ENCODE results near the gene TIE1.

- no peak for TF ChIP-seq CTCF (IDR thresholded peaks at IDR 0.05)
- TF ChIP-seq POLR2A (IDR thresholded peaks at IDR 0.05), result no peak
Observed at GRCh38 chr1:43319288-43319687, 18.5 kb downstream of the TIE1 start.
